ENCODE results near the gene NOS1.

Gene NOS1

DNA sequence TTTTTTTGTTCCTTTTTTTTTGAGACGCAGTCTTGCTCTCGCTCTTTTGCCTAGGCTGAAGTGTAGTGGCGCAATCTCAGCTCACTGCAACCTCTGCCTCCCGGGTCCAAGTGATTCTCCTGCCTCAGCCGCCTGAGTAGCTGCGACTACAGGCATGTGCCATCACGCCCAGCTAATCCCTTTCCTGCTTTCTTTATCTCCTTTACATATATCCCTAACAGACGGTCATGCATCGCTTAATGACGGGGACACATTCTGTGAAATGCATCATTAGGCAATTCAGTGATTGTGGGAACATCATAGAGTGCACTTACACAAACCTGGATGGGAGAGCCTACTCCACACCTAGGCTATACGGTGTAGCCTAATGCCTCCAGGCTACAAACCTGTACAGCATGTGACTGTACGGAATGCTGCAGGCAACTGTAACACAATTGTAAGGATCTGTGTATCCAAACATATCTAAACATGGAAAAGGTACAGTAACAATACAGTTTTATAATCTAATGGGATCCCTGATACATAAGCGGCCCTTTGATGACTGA, 32.8 kb downstream of the NOS1 start:
- no peak for DNase-seq

DNA sequence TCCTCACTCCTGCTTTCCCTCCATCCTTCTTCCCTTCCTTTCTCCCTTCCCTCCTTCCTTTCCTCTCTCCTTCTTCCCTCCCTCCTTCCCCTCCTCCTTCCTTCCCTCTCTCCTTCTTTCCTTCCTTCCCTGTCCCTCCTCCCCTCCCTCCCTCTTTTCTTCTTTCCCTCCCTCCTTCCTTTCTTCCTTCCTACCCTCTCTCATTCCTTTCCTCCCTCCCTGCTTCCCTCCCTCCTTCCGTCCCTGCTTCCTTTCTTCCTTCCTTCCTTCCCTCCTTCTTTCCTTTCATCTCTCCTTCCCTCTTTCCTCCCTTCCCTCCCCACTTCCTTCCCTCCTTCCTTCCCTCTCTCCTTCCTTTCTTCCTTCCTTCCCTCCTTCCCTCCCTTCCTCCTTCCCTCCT, 39.0 kb downstream of the NOS1 start:
- no peak for DNase-seq

- DNase-seq, result no peak
Measured at GRCh38 chr12:117321572-117321971, 39.9 kb downstream of the NOS1 start.

DNA sequence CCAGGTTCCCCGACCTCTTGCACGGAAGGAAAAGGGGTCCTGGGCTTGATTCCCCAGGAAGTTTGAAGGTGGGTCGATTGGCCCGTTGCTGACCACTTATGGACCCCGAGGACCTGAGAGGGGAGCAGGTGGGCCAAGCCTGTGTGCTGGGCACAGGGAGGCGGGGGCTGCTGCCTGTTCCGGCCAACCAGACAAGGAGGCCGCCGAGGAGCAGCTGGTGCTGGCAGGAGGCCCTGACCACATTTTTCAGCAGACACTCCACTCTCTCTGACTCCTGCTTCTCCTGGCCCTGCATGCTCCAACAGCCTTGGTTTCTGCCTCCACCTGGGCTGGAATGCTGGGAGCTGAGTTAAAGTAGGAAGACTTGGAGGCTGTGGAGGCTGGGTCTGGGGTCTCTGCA, 42.8 kb downstream of the NOS1 start:
- DNase-seq, result no peak

DNA sequence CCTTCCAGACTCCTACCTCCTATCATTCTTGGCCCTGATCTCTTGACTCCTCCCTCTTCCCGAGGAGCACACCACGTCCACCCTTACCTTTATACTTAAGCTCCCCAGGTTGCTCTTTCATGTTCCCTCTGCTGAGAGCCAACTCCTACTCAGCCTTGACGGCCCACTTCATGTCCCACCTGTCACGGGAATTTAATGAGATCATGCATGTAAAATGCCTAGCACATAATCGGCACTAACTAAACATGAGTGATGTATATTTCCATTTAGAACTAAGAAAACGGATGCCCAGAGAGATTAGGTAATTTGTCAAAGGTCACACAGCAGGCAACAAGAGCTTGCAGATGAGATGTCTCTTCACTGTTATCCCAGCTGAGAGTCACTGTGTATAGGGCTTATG, 45.1 kb downstream of the NOS1 start:
- DNase-seq, result no peak

DNA sequence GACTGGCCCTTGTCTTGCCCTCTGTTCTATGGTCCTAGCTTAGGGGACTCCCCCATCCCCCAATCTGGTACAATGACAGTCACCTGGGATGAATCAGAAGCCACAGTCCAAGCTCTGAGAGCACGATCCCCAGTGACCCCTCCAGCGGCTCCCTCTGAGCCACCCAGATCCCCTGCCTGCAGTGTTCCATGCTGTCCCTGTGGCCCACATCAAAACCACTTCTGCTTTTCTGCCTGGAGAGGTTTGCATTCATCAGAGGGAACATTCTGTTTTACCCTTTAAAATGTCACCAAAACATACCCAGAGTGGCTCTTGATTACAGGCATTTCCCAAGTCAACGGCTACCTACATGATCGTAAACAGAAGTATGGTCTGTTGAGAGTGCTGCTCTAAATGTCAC, 47.5 kb downstream of the NOS1 start:
- DNase-seq, result no peak

GRCh38 chr12:117312770-117313169, 48.7 kb downstream of the NOS1 start:
- no peak for DNase-seq

DNA sequence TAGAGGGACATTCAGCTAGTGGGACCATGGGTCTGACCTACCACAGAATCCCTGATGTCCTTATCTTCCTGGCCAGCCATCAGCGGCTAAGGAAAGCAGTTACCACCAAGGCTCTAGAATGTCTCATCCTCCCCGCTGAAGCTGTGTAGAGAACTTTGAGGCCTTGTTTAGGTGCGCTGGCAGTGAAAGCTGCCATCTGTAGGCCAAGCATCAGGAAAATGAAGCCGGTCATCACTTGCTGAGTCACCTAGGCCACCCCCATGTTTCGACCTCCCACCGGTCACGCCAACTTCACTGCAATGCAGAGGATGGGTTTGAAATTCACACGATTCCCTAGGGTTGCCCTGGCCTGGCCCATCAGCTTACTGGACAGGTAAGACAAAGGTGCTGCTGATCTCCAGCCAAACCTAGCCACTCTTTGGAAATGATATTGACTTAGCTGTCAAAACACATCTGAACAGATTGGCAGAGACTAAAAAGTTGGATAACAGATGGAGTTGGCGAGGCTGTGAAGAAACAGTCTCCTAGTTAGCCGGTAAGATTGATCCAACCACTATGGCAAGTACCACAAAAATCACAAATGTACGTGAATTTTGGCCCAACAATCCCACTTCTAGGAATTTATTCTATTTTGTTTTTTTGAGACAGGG, 52.0 kb downstream of the NOS1 start:
- DNase-seq, result no peak

DNA sequence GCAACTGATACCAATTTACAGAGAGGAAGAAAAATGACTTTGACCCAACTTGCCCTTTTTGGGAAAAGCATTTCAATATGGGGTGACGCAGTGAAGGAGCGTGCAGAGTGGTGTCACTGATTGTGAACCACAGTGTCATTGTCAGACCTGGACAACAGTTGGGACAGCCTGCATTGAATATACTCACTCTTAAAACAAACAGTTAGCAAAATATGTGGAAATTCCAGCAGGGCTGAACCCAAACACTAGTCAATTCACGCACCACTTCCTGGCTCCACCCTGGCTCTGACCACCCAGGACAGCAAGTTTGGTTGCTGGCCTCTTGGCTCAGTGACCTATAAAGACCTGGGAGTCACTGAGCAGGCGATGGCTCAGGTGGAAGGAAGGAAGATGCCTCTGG, 61.3 kb downstream of the NOS1 start:
- no peak for DNase-seq

GRCh38 chr12:117298648-117299225, 62.7 kb downstream of the NOS1 start:
- DNase-seq, result no peak

DNA sequence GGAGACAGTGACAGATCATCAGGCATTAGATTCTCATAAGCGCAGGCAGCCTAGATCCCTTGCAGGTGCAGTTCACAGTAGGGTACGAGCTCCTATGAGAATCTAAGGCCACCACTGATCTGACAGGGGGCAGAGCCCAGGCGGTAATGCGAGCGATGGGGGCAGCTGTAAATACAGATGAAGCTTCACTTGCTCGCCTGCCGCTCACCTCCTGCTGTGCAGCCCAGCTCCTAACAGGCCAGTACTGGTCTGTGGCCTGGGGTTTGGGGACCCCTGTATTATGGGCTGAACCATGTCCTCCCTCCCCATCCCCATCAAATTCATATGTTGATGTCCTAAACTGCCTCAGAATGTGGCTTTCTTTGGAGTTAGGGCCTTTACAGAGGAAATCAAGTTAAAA, 63.2 kb downstream of the NOS1 start:
- no peak for DNase-seq

DNA sequence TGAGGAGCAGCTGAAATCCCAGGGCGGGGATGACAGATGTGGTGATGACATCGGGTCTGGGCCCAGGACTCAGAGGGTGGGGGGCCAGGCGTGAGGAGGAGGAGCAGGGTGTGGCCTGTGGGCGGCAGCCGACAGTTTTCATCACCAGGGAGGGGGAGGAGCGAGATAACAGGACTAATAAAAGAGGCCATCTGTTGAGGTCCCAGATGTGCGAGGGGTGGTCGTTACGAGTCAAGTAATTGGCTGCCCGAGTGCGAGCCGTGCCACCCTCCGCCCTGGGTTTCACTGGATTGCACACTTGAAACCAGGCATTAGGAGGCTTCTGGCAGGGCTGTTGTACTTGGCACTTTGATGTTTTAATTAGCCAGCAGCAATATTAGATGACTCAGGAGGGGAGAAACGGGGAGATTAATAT, 67.2 kb downstream of the NOS1 start:
- DNase-seq, result no peak

DNA sequence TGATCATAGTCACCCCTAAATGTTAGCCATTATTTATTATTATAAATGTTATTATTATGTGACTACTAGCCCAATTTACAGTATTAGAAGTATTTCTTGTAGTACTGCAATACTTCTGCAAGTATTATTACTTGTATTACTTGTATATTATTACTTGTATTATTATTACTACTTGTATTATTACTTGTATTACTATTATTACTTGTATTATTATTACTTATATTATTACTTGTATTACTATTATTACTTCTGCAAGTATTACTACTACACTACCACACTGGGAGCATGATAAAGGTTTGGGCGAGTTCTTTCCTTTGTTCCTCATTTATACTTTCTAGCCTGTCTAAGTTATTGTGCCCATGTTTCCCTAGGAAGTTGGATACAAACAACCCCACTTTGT, 67.9 kb downstream of the NOS1 start:
- no peak for DNase-seq

DNA sequence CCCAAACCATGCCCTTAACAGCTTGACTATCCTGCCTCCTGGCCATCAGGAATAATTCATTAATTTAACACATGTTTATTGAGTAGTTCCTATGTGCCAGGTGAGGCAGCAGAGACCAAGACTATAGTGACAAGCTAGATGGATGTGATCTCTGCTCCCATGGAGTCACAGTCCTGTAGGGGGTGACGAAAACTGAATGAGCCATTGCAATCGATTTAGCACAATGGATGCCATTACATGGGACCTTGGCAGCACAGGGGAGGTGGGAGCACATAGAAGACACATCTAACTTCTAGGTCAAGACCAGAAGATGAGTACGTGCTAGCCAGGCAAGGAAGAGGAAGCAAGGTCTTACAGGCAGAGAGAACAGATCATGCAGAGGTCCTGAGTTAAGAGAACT, 68.7 kb downstream of the NOS1 start:
- no peak for DNase-seq

- no peak for DNase-seq
Measured at GRCh38 chr12:117284140-117284539, 77.3 kb downstream of the NOS1 start.

- DNase-seq, result no peak
Measured at GRCh38 chr12:117282490-117282889, 78.9 kb downstream of the NOS1 start.

- no peak for DNase-seq
Measured at GRCh38 chr12:117280019-117280680, 81.3 kb downstream of the NOS1 start.

- DNase-seq, result peak; percentile 12
Measured at GRCh38 chr12:117279606-117280005, 81.8 kb downstream of the NOS1 start.

DNA sequence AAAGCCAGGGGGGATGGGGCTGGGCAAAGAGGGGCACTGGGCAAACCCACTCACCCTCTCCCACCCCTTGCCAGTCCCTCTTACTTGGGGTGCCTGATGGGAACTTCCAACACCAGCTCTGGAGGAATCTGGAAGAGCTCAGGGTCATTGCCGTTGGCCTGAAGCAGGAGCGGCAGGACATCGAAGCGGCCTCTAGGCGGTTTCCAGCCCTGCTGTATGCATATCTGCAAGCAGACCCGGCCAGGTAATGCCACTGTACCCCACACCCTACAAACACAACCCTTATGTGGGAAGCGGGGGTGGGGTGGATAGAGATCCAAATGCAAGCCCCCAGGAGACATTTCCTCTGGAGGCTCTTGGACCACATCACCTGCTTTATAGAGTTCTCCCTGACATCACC, 83.6 kb downstream of the NOS1 start:
- DNase-seq, result no peak

DNA sequence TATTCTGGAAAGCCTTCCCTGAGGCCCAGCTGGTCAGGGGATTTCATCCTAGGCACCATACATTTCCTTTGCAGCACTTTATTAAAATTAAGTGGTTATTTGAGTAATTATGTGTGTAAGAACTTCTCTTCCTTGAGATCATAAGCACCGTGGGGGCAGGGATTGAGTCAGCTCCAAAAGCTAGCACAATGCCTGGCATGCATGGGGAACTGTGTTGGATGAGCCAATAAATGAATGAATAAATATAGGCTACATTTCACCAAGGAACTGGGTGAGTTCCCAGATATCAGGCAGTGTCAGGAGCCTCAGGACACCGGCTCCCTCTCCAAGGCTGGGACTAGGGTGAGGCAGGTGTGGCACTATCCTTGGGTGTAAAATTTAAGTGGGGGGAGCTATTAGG, 88.3 kb downstream of the NOS1 start:
- DNase-seq, result no peak

- no peak for DNase-seq
Measured at GRCh38 chr12:117272690-117273089, 88.7 kb downstream of the NOS1 start.

- no peak for DNase-seq
Measured at GRCh38 chr12:117262749-117263148, 98.7 kb downstream of the NOS1 start.

GRCh38 chr12:117261247-117261646, 100.2 kb downstream of the NOS1 start:
- no peak for DNase-seq

DNA sequence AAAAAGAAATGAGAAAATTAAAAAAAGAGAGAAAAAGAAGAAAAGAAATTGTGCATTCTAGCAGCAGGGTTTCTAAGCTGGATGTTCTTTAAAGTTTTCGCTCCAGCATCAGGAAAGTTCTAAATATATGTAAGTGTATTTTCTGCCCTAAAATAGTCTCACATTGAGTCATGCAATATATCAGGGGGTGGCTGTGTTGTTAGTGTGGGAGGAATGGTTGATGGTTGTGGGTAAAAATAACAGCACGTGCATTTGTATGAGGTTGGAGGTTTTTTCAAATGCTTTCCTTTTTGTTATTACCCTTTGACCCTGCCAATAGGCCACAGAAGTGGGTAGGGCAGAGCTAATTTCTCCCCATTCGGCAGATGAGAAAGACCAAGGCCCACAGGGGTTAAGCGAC, 106.0 kb downstream of the NOS1 start:
- no peak for DNase-seq
